Liver (tissue), 9 donors: ENCODE results near the gene LRRFIP1. TPM values are rescaled to one million over a fixed set of nuclear protein-coding genes. Genes with fewer than 3 reads are reported as not detected.

ENCODE experiments used
- DNase-seq: peaks from one replicate; pipeline ENCODE4 v3.0.0-alpha.2; 2017; ENCODE audit warnings: low spot score
- H3K27ac ChIP-seq, 2 donors: one replicate each; pipeline ENCODE4 v1.7.0; 2013; ENCODE audit warnings: inconsistent platforms in 2 of 2, low read length in 2 of 2, control low read depth in 1 of 2, low read depth in 1 of 2, mild to moderate bottlenecking in 1 of 2
- H3K27me3 ChIP-seq, 4 donors: one replicate each; pipeline versions ENCODE4 v1.6.1 to v1.7.0; 2013; ENCODE audit warnings: low read length in 3 of 4, inconsistent platforms in 1 of 4, mild to moderate bottlenecking in 1 of 4, moderate library complexity in 1 of 4; ENCODE audit not compliant: control insufficient read depth in 4 of 4, insufficient read depth in 4 of 4
- H3K36me3 ChIP-seq, 4 donors: one replicate each; pipeline versions ENCODE4 v1.6.1 to v1.7.0; 2013; ENCODE audit warnings: low read length in 3 of 4, mild to moderate bottlenecking in 3 of 4, low read depth in 1 of 4, moderate library complexity in 1 of 4; ENCODE audit not compliant: control insufficient read depth in 4 of 4, insufficient read depth in 3 of 4
- H3K4me1 ChIP-seq, 4 donors: one replicate each; pipeline versions ENCODE4 v1.6.1 to v1.7.0; 2013; ENCODE audit warnings: low read length in 3 of 4, mild to moderate bottlenecking in 3 of 4, moderate library complexity in 1 of 4; ENCODE audit not compliant: control insufficient read depth in 4 of 4, insufficient read depth in 4 of 4
- H3K4me3 ChIP-seq, 3 donors: one replicate each; pipeline versions ENCODE4 v1.6.1 to v1.7.0; 2013; ENCODE audit warnings: low read length in 3 of 3, control low read depth in 1 of 3, low read depth in 1 of 3, mild to moderate bottlenecking in 1 of 3
- H3K9ac ChIP-seq, 2 donors: one replicate each; pipeline ENCODE4 v1.7.0; 2013; ENCODE audit warnings: low read length in 2 of 2, mild to moderate bottlenecking in 2 of 2, moderate library complexity in 2 of 2, control low read depth in 1 of 2, low read depth in 1 of 2
- H3K9me3 ChIP-seq, 4 donors: one replicate each; pipeline versions ENCODE4 v1.6.1 to v1.7.0; 2013; ENCODE audit warnings: low read length in 3 of 4; ENCODE audit not compliant: control insufficient read depth in 4 of 4
- ATF3 ChIP-seq: IDR thresholded peaks from 2 replicates; pipeline ENCODE4 v1.6.1; 2016; ENCODE audit warnings: antibody characterized with exemption
- EGR1 ChIP-seq, 2 donors: IDR thresholded peaks; 2 replicates each; pipeline ENCODE4 v1.6.1; 2016 to 2018; ENCODE audit warnings: antibody characterized with exemption in 2 of 2, low read depth in 2 of 2
- FOXA1 ChIP-seq: IDR thresholded peaks from 2 replicates; pipeline ENCODE4 v1.6.1; 2016; ENCODE audit warnings: antibody characterized with exemption
- FOXA2 ChIP-seq: IDR thresholded peaks from 2 replicates; pipeline ENCODE4 v1.6.1; 2016; ENCODE audit warnings: antibody characterized with exemption
- GABPA ChIP-seq, 2 donors: IDR thresholded peaks in 1 of 2; conservative IDR thresholded peaks in 1 of 2; 2 replicates each; pipeline ENCODE4 v1.6.1; 2016; ENCODE audit warnings: antibody characterized with exemption in 2 of 2, mild to moderate bottlenecking in 1 of 2, moderate library complexity in 1 of 2
- HNF4A ChIP-seq, 2 donors: conservative IDR thresholded peaks; 2 replicates each; pipeline ENCODE4 v1.6.1; 2016; ENCODE audit warnings: antibody characterized with exemption in 2 of 2, mild to moderate bottlenecking in 2 of 2
- HNF4G ChIP-seq: IDR thresholded peaks from 2 replicates; pipeline ENCODE4 v1.6.1; 2016; ENCODE audit warnings: antibody characterized with exemption
- JUND ChIP-seq, 2 donors: IDR thresholded peaks; 2 replicates each; pipeline ENCODE4 v1.6.1; 2016; ENCODE audit warnings: antibody characterized with exemption in 2 of 2
- NR2F2 ChIP-seq: IDR thresholded peaks from 2 replicates; pipeline ENCODE4 v1.6.1; 2016; ENCODE audit warnings: antibody characterized with exemption
- RAD21 ChIP-seq, 2 donors: IDR thresholded peaks; 2 replicates each; pipeline ENCODE4 v1.6.1; 2016; ENCODE audit warnings: antibody characterized with exemption in 2 of 2, mild to moderate bottlenecking in 2 of 2
- REST ChIP-seq: IDR thresholded peaks from 2 replicates; pipeline ENCODE4 v1.6.1; 2016; ENCODE audit warnings: antibody characterized with exemption, mild to moderate bottlenecking
- RXRA ChIP-seq, 2 donors: IDR thresholded peaks; 2 replicates each; pipeline ENCODE4 v1.6.1; 2017 to 2018; ENCODE audit warnings: antibody characterized with exemption in 2 of 2, mild to moderate bottlenecking in 1 of 2
- SP1 ChIP-seq: IDR thresholded peaks from 2 replicates; pipeline ENCODE4 v1.6.1; 2018; ENCODE audit warnings: antibody characterized with exemption, mild to moderate bottlenecking
- TAF1 ChIP-seq: conservative IDR thresholded peaks from 2 replicates; pipeline ENCODE4 v1.6.1; 2016; ENCODE audit warnings: antibody characterized with exemption, mild to moderate bottlenecking
- YY1 ChIP-seq: IDR thresholded peaks from 2 replicates; pipeline ENCODE4 v1.6.1; 2016; ENCODE audit warnings: antibody characterized with exemption, mild to moderate bottlenecking
- WGBS: extraction: QIAGEN DNeasy Blood & Tissue Kit; methylation state at CpG from one replicate; pipeline ENCODE4 v1.1.7; 2013; 5-methylcytosine and 5-hydroxymethylcytosine counted together
- polyA plus RNA-seq, 2 donors: library from polyadenylated mRNA; stranded (reverse) in 1 of 2; unstranded in 1 of 2; fragments of 200-250 nt in 1 of 2; fragments of >200 nt in 1 of 2; fragmentation: Nextera tagmentation in 1 of 2; extraction: Ambion mirVana in 1 of 2; gene quantifications; one replicate each; pipeline versions ENCODE4 v1.2.1 to v1.2.3, GENCODE V29; 2013 to 2015
- total RNA-seq, 2 donors: library from RNA; depleted of rRNA; stranded (reverse); fragments of >200 nt; gene quantifications; one replicate each; pipeline ENCODE4 v1.2.3, GENCODE V29; 2014
- TF ChIP-seq, protein P1 (sequence below): fragments of 150-350 bp; IDR thresholded peaks from 2 replicates; pipeline ENCODE4 v1.5.1; 2017; ENCODE audit warnings: improper control_type of control experiment, low read depth, low read length; ENCODE audit not compliant: missing input control
- TF ChIP-seq, protein P2 (sequence below): IDR thresholded peaks from 2 replicates; pipeline ENCODE4 v1.6.1; 2016; ENCODE audit warnings: antibody characterized with exemption
- TF ChIP-seq, protein P3 (sequence below): IDR thresholded peaks from 2 replicates; pipeline ENCODE4 v1.6.1; 2016; ENCODE audit warnings: antibody characterized with exemption
- donor health status: healthy.
- donor health status: healthy.
- donor health status: healthy.
- donor health status: healthy.
- donor health status: healthy.

LRRFIP1 gene
- total and polyA plus RNA-seq, 4 donors: 13.3 to 56.1 (median 39.1) TPM

GRCh38 chr2:237638176-237638575 lies 10.8 kb downstream of the LRRFIP1 start:
- no peak overlapping the region for H3K4me3 ChIP-seq
- H3K27me3 ChIP-seq: no peaks in the 10 kb centered on the region
- WGBS: 92% methylated on average over 8 of the region's 8 CpGs
- H3K9me3 ChIP-seq: no peaks in the 10 kb centered on the region
- H3K36me3 ChIP-seq: no peaks in the 10 kb centered on the region
- TF ChIP-seq RAD21 (IDR thresholded peaks at IDR 0.05): no peak
- no peak for TF ChIP-seq HNF4A (conservative IDR thresholded peaks at IDR 0.05)
- TF ChIP-seq FOXA1: no peak
- no peak for TF ChIP-seq YY1
- TF ChIP-seq, protein P1, sequence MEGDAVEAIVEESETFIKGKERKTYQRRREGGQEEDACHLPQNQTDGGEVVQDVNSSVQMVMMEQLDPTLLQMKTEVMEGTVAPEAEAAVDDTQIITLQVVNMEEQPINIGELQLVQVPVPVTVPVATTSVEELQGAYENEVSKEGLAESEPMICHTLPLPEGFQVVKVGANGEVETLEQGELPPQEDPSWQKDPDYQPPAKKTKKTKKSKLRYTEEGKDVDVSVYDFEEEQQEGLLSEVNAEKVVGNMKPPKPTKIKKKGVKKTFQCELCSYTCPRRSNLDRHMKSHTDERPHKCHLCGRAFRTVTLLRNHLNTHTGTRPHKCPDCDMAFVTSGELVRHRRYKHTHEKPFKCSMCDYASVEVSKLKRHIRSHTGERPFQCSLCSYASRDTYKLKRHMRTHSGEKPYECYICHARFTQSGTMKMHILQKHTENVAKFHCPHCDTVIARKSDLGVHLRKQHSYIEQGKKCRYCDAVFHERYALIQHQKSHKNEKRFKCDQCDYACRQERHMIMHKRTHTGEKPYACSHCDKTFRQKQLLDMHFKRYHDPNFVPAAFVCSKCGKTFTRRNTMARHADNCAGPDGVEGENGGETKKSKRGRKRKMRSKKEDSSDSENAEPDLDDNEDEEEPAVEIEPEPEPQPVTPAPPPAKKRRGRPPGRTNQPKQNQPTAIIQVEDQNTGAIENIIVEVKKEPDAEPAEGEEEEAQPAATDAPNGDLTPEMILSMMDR: no peak
- no peak for TF ChIP-seq SP1
- TF ChIP-seq EGR1 (IDR thresholded peaks at IDR 0.05; ENCODE audit: low read depth in 2 of 2): no peak
- TF ChIP-seq, protein P2, sequence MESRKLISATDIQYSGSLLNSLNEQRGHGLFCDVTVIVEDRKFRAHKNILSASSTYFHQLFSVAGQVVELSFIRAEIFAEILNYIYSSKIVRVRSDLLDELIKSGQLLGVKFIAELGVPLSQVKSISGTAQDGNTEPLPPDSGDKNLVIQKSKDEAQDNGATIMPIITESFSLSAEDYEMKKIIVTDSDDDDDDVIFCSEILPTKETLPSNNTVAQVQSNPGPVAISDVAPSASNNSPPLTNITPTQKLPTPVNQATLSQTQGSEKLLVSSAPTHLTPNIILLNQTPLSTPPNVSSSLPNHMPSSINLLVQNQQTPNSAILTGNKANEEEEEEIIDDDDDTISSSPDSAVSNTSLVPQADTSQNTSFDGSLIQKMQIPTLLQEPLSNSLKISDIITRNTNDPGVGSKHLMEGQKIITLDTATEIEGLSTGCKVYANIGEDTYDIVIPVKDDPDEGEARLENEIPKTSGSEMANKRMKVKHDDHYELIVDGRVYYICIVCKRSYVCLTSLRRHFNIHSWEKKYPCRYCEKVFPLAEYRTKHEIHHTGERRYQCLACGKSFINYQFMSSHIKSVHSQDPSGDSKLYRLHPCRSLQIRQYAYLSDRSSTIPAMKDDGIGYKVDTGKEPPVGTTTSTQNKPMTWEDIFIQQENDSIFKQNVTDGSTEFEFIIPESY: no peak
- TF ChIP-seq JUND (IDR thresholded peaks at IDR 0.05): no peak
- TF ChIP-seq ATF3: no peak
- no peak overlapping the region for H3K27ac ChIP-seq
- H3K9ac ChIP-seq: no peak overlapping the region
- DNase-seq: no peak
- no peaks in the 10 kb centered on the region for H3K4me1 ChIP-seq

DNA sequence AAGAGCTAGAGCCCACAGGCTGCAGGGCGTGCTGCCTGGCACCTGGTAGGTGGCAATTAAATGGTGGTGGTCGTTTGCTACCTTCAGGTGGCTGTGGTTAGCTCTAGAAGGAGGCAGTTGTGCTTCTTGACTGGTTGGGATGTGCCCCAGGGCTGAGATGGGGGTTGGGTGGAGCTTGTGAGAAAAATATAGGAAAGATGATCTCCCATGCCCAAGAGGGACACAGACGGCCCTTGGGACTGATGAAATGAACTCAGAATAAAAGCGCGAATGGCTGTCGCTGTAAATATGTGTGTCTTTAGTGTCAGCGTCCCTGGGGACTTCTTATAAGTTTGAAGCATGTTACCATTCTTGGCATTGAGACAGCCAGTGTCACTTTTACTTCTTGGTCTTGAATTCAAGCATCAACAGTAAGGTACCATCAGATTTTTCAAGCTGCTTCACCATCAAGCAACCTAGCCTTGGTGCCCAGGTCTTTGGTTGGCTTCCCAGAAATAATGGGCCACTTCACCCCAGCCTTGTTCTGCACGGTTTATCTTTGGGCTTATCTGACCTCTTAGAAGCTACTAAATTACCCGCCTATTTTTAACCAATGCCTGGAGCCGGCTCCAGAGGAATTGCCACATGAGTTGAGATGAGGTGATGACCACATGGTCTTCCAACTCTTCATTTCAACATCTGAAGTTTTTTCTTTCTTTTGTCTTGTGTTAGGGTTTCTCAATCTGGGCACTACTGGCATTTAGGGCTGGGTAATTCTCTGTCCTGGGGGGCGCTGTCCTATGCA lies 11.9 kb downstream of the LRRFIP1 start:
- 80% methylated on average over 11 of the region's 11 CpGs for WGBS
- no peak overlapping the region for H3K27ac ChIP-seq
- H3K36me3 ChIP-seq: no peaks in the 10 kb centered on the region
- H3K4me1 ChIP-seq: no peaks in the 10 kb centered on the region
- no peaks in the 10 kb centered on the region for H3K27me3 ChIP-seq
- DNase-seq: no peak
- no peak overlapping the region for H3K9ac ChIP-seq
- H3K9me3 ChIP-seq: no peaks in the 10 kb centered on the region
- TF ChIP-seq RXRA (IDR thresholded peaks at IDR 0.05): no peak
- TF ChIP-seq JUND (IDR thresholded peaks at IDR 0.05): no peak
- no peak for TF ChIP-seq TAF1
- TF ChIP-seq GABPA (IDR thresholded peaks at IDR 0.05 in 1 of 2, conservative IDR thresholded peaks at IDR 0.05 in 1 of 2): no peak
- TF ChIP-seq, protein P3, sequence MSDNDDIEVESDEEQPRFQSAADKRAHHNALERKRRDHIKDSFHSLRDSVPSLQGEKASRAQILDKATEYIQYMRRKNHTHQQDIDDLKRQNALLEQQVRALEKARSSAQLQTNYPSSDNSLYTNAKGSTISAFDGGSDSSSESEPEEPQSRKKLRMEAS: no peak
- TF ChIP-seq HNF4A (conservative IDR thresholded peaks at IDR 0.05): no peak
- TF ChIP-seq RAD21 (IDR thresholded peaks at IDR 0.05): no peak
- no peak for TF ChIP-seq FOXA2
- no peak for TF ChIP-seq FOXA1
- TF ChIP-seq EGR1 (IDR thresholded peaks at IDR 0.05; ENCODE audit: low read depth in 2 of 2): no peak
- TF ChIP-seq, protein P2: no peak
- TF ChIP-seq HNF4G: no peak
- no peak for TF ChIP-seq ATF3
- TF ChIP-seq YY1: no peak
- TF ChIP-seq NR2F2: no peak
- no peak for TF ChIP-seq REST
- TF ChIP-seq SP1: no peak
- H3K4me3 ChIP-seq: no peak overlapping the region
